H1 (cell line): ENCODE data around the gene FAAP100. TPM values are rescaled to one million over a fixed set of nuclear protein-coding genes. Genes with fewer than 3 reads are reported as not detected.

Experiments used
- CTCF ChIA-PET: fragments of 300-600 bp; sonication (Branson Sonifier 250); formaldehyde crosslinking; loops from one replicate; lab custom pipeline; 2021; ENCODE audit not compliant: partially characterized antibody; lab: Charles Lee
- POLR2A ChIA-PET: fragments of 300-600 bp; sonication (Branson Sonifier 250); formaldehyde crosslinking; loops from one replicate; lab custom pipeline; 2021; ENCODE audit warnings: inconsistent platforms; ENCODE audit not compliant: partially characterized antibody; lab: Charles Lee
- DNase-seq, 2 experiments: peaks; one replicate each; pipeline versions ENCODE4 v3.0.0 to v3.0.0-alpha.2; 2010 to 2022; ENCODE audit warnings: low spot score in 2 of 2, low read depth in 1 of 2, mixed read lengths in 1 of 2
- FAIRE-seq: peaks from 2 replicates; lab custom pipeline; 2011; peaks lifted over from hg19 to GRCh38; lab: Jason Lieb, UNC
- H2AFZ ChIP-seq: 2 replicates; pipeline ENCODE4 v1.8.1; 2012; ENCODE audit warnings: low read length, inconsistent platforms
- H2AK5ac ChIP-seq: 2 replicates; pipeline ENCODE4 v1.6.1; 2013; ENCODE audit warnings: low read depth, low read length
- H2BK120ac ChIP-seq: replicated peaks from 2 replicates; pipeline ENCODE3; 2013; ENCODE audit warnings: low read depth, low read length, inconsistent platforms
- H2BK12ac ChIP-seq: 2 replicates; pipeline ENCODE4 v1.6.1; 2013; ENCODE audit warnings: low read depth, low read length
- H2BK15ac ChIP-seq: 2 replicates; pipeline ENCODE4 v1.6.1; 2013; ENCODE audit warnings: low read length
- H2BK20ac ChIP-seq: 2 replicates; pipeline ENCODE4 v1.6.1; 2013; ENCODE audit warnings: low read length
- H2BK5ac ChIP-seq: 2 replicates; pipeline ENCODE4 v1.6.1; 2013; ENCODE audit warnings: low read depth, low read length
- H3K14ac ChIP-seq: 2 replicates; pipeline ENCODE4 v1.6.1; 2013; ENCODE audit warnings: inconsistent platforms; ENCODE audit not compliant: insufficient read length
- H3K18ac ChIP-seq: 2 replicates; pipeline ENCODE4 v1.6.1; 2013; ENCODE audit warnings: low read length; ENCODE audit errors: extremely low read depth
- H3K23ac ChIP-seq: 2 replicates; pipeline ENCODE4 v1.6.1; 2013; ENCODE audit warnings: inconsistent platforms; ENCODE audit not compliant: insufficient read length
- H3K23me2 ChIP-seq: 2 replicates; pipeline ENCODE4 v1.6.1; 2013; ENCODE audit warnings: low read depth, low read length
- H3K27ac ChIP-seq: 2 replicates; pipeline ENCODE4 v1.6.1; 2011; ENCODE audit warnings: low read depth, low read length, inconsistent platforms
- H3K27me3 ChIP-seq, 4 experiments: replicated peaks in 1 of 4; 1 replicate in 1 of 4; 2 replicates in 3 of 4; pipeline versions ENCODE4 v1.6.1 to v1.8.1; 2011 to 2013; ENCODE audit warnings: low read length in 3 of 4, mild to moderate bottlenecking in 3 of 4, inconsistent platforms in 2 of 4, mixed read lengths in 2 of 4, moderate library complexity in 1 of 4; ENCODE audit not compliant: control insufficient read depth in 3 of 4, insufficient read depth in 3 of 4; ENCODE audit errors: extremely low read depth in 1 of 4
- H3K36me3 ChIP-seq, 4 experiments: 2 replicates each; pipeline versions ENCODE4 v1.6.1 to v1.8.1; 2011 to 2013; ENCODE audit warnings: mild to moderate bottlenecking in 4 of 4, low read length in 3 of 4, moderate library complexity in 2 of 4, control low read depth in 1 of 4, inconsistent platforms in 1 of 4; ENCODE audit not compliant: insufficient read depth in 4 of 4, control insufficient read depth in 2 of 4
- H3K4ac ChIP-seq: replicated peaks from 2 replicates; pipeline ENCODE3; 2013; ENCODE audit warnings: low read length, low read depth, mixed read lengths, inconsistent platforms; ENCODE audit not compliant: insufficient read length
- H3K4me1 ChIP-seq, 4 experiments: replicated peaks in 1 of 4; 1 replicate in 1 of 4; 2 replicates in 3 of 4; pipeline versions ENCODE4 v1.6.1 to v1.8.1; 2011 to 2013; ENCODE audit warnings: low read length in 3 of 4, inconsistent platforms in 2 of 4, mixed read lengths in 1 of 4; ENCODE audit not compliant: insufficient read depth in 4 of 4, control insufficient read depth in 3 of 4
- H3K4me2 ChIP-seq, 2 experiments: 2 replicates each; pipeline versions ENCODE4 v1.6.1 to v1.8.1; 2011 to 2013; ENCODE audit warnings: low read depth in 2 of 2, low read length in 2 of 2, control low read depth in 1 of 2, inconsistent platforms in 1 of 2, mild to moderate bottlenecking in 1 of 2; ENCODE audit not compliant: insufficient read depth in 1 of 2
- H3K4me3 ChIP-seq, 4 experiments: fragments of 200-600, 300-600 bp in 1 of 4; sonication (generic), shearing (Covaris generic), sonication (Bioruptor Twin) in 1 of 4; 2 replicates each; pipeline versions ENCODE4 v1.5.1 to v1.8.1; 2011 to 2016; ENCODE audit warnings: low read length in 4 of 4, low read depth in 3 of 4, control low read depth in 2 of 4, inconsistent platforms in 2 of 4, mild to moderate bottlenecking in 2 of 4, mixed read lengths in 1 of 4, moderate library complexity in 1 of 4; ENCODE audit not compliant: insufficient read depth in 2 of 4; ENCODE audit errors: extremely low read depth in 1 of 4
- H3K56ac ChIP-seq: replicated peaks from 2 replicates; pipeline ENCODE3; 2013; ENCODE audit warnings: low read depth, mild to moderate bottlenecking, mixed read lengths, low read length, inconsistent platforms; ENCODE audit not compliant: insufficient read length
- H3K79me1 ChIP-seq: 2 replicates; pipeline ENCODE4 v1.6.1; 2013; ENCODE audit warnings: low read depth, low read length, control low read depth
- H3K79me2 ChIP-seq, 2 experiments: 2 replicates each; pipeline versions ENCODE4 v1.6.1 to v1.8.1; 2012 to 2013; ENCODE audit warnings: low read length in 2 of 2, mild to moderate bottlenecking in 2 of 2, inconsistent platforms in 1 of 2; ENCODE audit not compliant: insufficient read depth in 2 of 2, control insufficient read depth in 1 of 2
- H3K9ac ChIP-seq, 4 experiments: replicated peaks in 1 of 4; 1 replicate in 1 of 4; 2 replicates in 3 of 4; pipeline versions ENCODE4 v1.6.1 to v1.8.1; 2011 to 2013; ENCODE audit warnings: low read depth in 3 of 4, low read length in 3 of 4, control low read depth in 2 of 4, mild to moderate bottlenecking in 2 of 4, moderate library complexity in 2 of 4, inconsistent platforms in 1 of 4; ENCODE audit errors: extremely low read depth in 1 of 4
- H3K9me3 ChIP-seq, 2 experiments: 2 replicates each; pipeline versions ENCODE4 v1.6.1 to v1.8.1; 2012 to 2013; ENCODE audit warnings: mild to moderate bottlenecking in 2 of 2, moderate library complexity in 2 of 2, control low read depth in 1 of 2, inconsistent platforms in 1 of 2, low read depth in 1 of 2, low read length in 1 of 2, mixed read lengths in 1 of 2; ENCODE audit not compliant: insufficient read depth in 2 of 2
- H4K20me1 ChIP-seq, 2 experiments: replicated peaks in 1 of 2; 2 replicates each; pipeline versions ENCODE3 to v1.8.1; 2011 to 2013; ENCODE audit warnings: inconsistent platforms in 2 of 2, low read length in 2 of 2, mild to moderate bottlenecking in 1 of 2; ENCODE audit not compliant: insufficient read depth in 2 of 2, control insufficient read depth in 1 of 2
- H4K5ac ChIP-seq: 2 replicates; pipeline ENCODE4 v1.6.1; 2013; ENCODE audit warnings: low read length, low read depth, mixed read lengths, inconsistent platforms; ENCODE audit not compliant: insufficient read length
- H4K8ac ChIP-seq: 2 replicates; pipeline ENCODE4 v1.8.0; 2013; ENCODE audit warnings: mild to moderate bottlenecking, moderate library complexity, low read length, inconsistent platforms; ENCODE audit not compliant: insufficient read depth; ENCODE audit errors: extremely low read depth
- H4K91ac ChIP-seq: replicated peaks from 2 replicates; pipeline ENCODE3; 2013; ENCODE audit warnings: low read length, mixed read lengths, inconsistent platforms; ENCODE audit not compliant: insufficient read length
- POLR2AphosphoS5 ChIP-seq: IDR thresholded peaks from 2 replicates; pipeline ENCODE4 v1.6.1; 2011; ENCODE audit warnings: low read depth, low read length
- TAF1 ChIP-seq: IDR thresholded peaks from 2 replicates; pipeline ENCODE4 v1.6.1; 2011; ENCODE audit warnings: mild to moderate bottlenecking, low read depth, low read length
- WGBS, 2 experiments: shearing (Covaris generic) in 1 of 2; methylation state at CpG; one replicate each; pipeline versions ENCODE4 v1.1.6 to v1.1.7; 2013 to 2015; ENCODE audit warnings: low lambda C conversion rate in 2 of 2, mixed read lengths in 2 of 2, inconsistent platforms in 1 of 2, low coverage in 1 of 2, missing lambda C conversion rate in 1 of 2; ENCODE audit not compliant: insufficient replicate concordance in 2 of 2, insufficient coverage in 1 of 2, insufficient read length in 1 of 2; ENCODE audit errors: extremely low coverage in 1 of 2, missing lambda C conversion rate in 1 of 2; 5-methylcytosine and 5-hydroxymethylcytosine counted together
- polyA plus RNA-seq, 7 experiments: library from polyadenylated mRNA; depleted of rRNA in 3 of 7; stranded (reverse) in 5 of 7; unstranded in 2 of 7; fragments of >200 nt in 5 of 7; fragments of 200-250 nt in 2 of 7; gene quantifications; 1 replicate in 5 of 7; 2 replicates in 1 of 7; 4 replicates in 1 of 7; pipeline versions ENCODE4 v1.2.1 to v1.2.3, GENCODE V29; 2011 to 2013; ENCODE audit warnings: missing spikeins in 2 of 7, mixed read lengths in 2 of 7
- total RNA-seq: library from RNA; stranded (reverse); fragmentation: NEBNext Ultra II Directional; extraction: Animal tissue kit (Norgen Biotek cat#: 25700); gene quantifications from 2 replicates; pipeline ENCODE4 v1.2.1, GENCODE V29; 2021

The FAAP100 gene
- total and polyA plus RNA-seq, 2 of the 8 experiments (the other 6 are each of a cell fraction or from before 2014, with no cell fraction given): 23.2 to 41.8 TPM

DNA sequence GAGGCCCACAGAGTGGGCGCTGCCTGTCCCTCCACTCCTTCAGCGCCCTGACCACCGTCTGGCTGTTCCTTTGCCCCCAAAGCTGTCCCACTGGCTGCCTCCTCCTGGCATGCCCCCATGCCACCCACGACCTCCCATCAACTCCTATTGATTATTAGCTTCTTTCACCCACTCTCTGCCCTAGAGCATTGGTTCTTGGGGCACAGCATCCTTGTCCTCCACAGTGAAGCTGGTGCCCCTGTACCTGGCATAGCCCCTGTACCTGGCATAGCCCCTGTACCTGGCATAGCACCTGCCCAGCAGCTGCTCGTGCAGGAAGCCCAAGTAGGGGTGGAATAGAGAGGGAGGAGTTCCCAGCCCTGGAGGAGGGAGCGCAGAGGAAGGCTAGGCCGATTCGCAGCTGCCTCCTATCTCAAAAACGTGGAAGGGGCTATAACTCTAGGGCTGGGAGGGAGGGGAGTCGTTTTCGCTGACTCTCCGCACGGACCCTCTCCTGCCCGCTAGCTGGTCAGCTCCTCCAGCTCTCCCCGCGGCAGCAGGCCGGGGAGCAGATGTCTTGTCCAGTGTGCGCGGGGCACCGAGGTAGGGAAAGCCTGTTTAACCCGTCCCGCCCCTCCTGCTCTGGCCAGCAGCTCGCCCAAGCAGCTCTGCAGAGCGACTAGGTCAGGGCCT lies 33.9 kb downstream of the FAAP100 start:
- peak overlapping the region; percentile 39; the same call in 1 of the 2 replicates for H2BK12ac ChIP-seq
- H2BK120ac ChIP-seq: no peak overlapping the region
- H2BK15ac ChIP-seq: peak overlapping the region; percentile 46; the same call in 1 of the 2 replicates
- 25% methylated on average over 24 of the region's 24 CpGs; no CpG with 5 or more reads in 1 of the 2 experiments for WGBS, 2 experiments
- no peak overlapping the region for H2AFZ ChIP-seq
- POLR2A ChIA-PET: interaction anchor here (0.7 to 30.5 kb wide), 11 partner anchors 11 to 271 kb away, joined by 3 to 1004 read pairs (median 6); partner anchors contain the start of genes ACTG1, FAAP100 and FSCN2
- FAIRE-seq (no peak), DNase-seq (peak in 1 of 2 experiments; percentile 58)
- CTCF ChIA-PET: interaction anchor here (0.6 to 5.2 kb wide), 21 partner anchors 10 to 376 kb away, joined by 3 to 33 read pairs (median 3); partner anchors contain the start of gene BAHCC1
- H3K9ac ChIP-seq: no peak overlapping the region
- 0 out of 2 replicates have a peak overlapping the region, but pooled peaks have one; percentile 71 for H3K18ac ChIP-seq
- H3K79me2 ChIP-seq: peaks cover 0 to 13% of the 10 kb centered on the region in 2 experiments; a peak in 2 of 4 replicates
- peak overlapping the region; percentile 91 for H3K4ac ChIP-seq
- no peak overlapping the region for H3K14ac ChIP-seq
- peak overlapping the region; percentile 65 for H4K91ac ChIP-seq
- H3K56ac ChIP-seq: peak overlapping the region; percentile 30
- peak overlapping the region; percentile 74 to 95 for H3K4me2 ChIP-seq
- H2BK5ac ChIP-seq: no peak overlapping the region
- peak overlapping the region; percentile 76 for H4K8ac ChIP-seq
- TF ChIP-seq TAF1 (0 out of 2 replicates have a peak, but pooled peaks have one; percentile 6), POLR2AphosphoS5 (no peak; the same call in 1 of the 2 replicates)
- H2AK5ac ChIP-seq: 0 out of 2 replicates have a peak overlapping the region, but pooled peaks have one; percentile 65
- no peak overlapping the region for H3K27ac ChIP-seq
- H3K23ac ChIP-seq: no peak overlapping the region
- H2BK20ac ChIP-seq: no peak overlapping the region
- H4K20me1 ChIP-seq: peaks cover 2 to 9% of the 10 kb centered on the region in 2 experiments
- 0 out of 2 replicates have a peak, but pooled peaks cover 5% of the 10 kb centered on the region for H3K79me1 ChIP-seq
- peaks cover 21% of the 10 kb centered on the region; the same call in 1 of the 2 replicates for H3K23me2 ChIP-seq
- peaks cover 0 to 43% (median 27%) of the 10 kb centered on the region in 4 experiments; a peak in 5 of 7 replicates for H3K27me3 ChIP-seq
- peak overlapping the region; percentile 43 to 73 (median 46); a peak in 6 of 8 replicates for H3K4me3 ChIP-seq
- no peak overlapping the region for H4K5ac ChIP-seq
- H3K36me3 ChIP-seq: no peaks in the 10 kb centered on the region
- no peaks in the 10 kb centered on the region for H3K9me3 ChIP-seq
- H3K4me1 ChIP-seq: peaks cover 0 to 51% (median 27%) of the 10 kb centered on the region in 4 experiments; a peak in 6 of 7 replicates
